ENCODE measurements around the gene SAMD7.

GRCh38 chr3:169971522-169971921, 60.1 kb downstream of the SAMD7 start:
- no peak for TF ChIP-seq CTCF (tag by site-specific recombination; IDR thresholded peaks at IDR 0.05)
- TF ChIP-seq ZNF311 (tag by site-specific recombination; IDR thresholded peaks at IDR 0.05; ENCODE audit: borderline replicate concordance) = no peak
- TF ChIP-seq PRDM4 (tag by site-specific recombination; IDR thresholded peaks at IDR 0.05) = no peak
- TF ChIP-seq ZNF837 (tag by site-specific recombination; IDR thresholded peaks at IDR 0.05) = no peak
- TF ChIP-seq PBX3 (CRISPR knock-in tag; IDR thresholded peaks at IDR 0.05) = no peak
- no peak for TF ChIP-seq HOXC10 (CRISPR knock-in tag; IDR thresholded peaks at IDR 0.05)

Measured in HEK293 (cell line).